Liver (tissue), 9 donors: Measurements from ENCODE around the gene NSMCE4A. TPM values are rescaled to one million over a fixed set of nuclear protein-coding genes. Genes with fewer than 3 reads are reported as not detected.

ENCODE experiments used
- DNase-seq: peaks from one replicate; pipeline ENCODE4 v3.0.0-alpha.2; 2017; ENCODE audit warnings: low spot score
- H3K27ac ChIP-seq, 2 donors: one replicate each; pipeline ENCODE4 v1.7.0; 2013; ENCODE audit warnings: inconsistent platforms in 2 of 2, low read length in 2 of 2, control low read depth in 1 of 2, low read depth in 1 of 2, mild to moderate bottlenecking in 1 of 2
- H3K27me3 ChIP-seq, 4 donors: one replicate each; pipeline versions ENCODE4 v1.6.1 to v1.7.0; 2013; ENCODE audit warnings: low read length in 3 of 4, inconsistent platforms in 1 of 4, mild to moderate bottlenecking in 1 of 4, moderate library complexity in 1 of 4; ENCODE audit not compliant: control insufficient read depth in 4 of 4, insufficient read depth in 4 of 4
- H3K36me3 ChIP-seq, 4 donors: one replicate each; pipeline versions ENCODE4 v1.6.1 to v1.7.0; 2013; ENCODE audit warnings: low read length in 3 of 4, mild to moderate bottlenecking in 3 of 4, low read depth in 1 of 4, moderate library complexity in 1 of 4; ENCODE audit not compliant: control insufficient read depth in 4 of 4, insufficient read depth in 3 of 4
- H3K4me1 ChIP-seq, 4 donors: one replicate each; pipeline versions ENCODE4 v1.6.1 to v1.7.0; 2013; ENCODE audit warnings: low read length in 3 of 4, mild to moderate bottlenecking in 3 of 4, moderate library complexity in 1 of 4; ENCODE audit not compliant: control insufficient read depth in 4 of 4, insufficient read depth in 4 of 4
- H3K4me3 ChIP-seq, 3 donors: one replicate each; pipeline versions ENCODE4 v1.6.1 to v1.7.0; 2013; ENCODE audit warnings: low read length in 3 of 3, control low read depth in 1 of 3, low read depth in 1 of 3, mild to moderate bottlenecking in 1 of 3
- H3K9ac ChIP-seq, 2 donors: one replicate each; pipeline ENCODE4 v1.7.0; 2013; ENCODE audit warnings: low read length in 2 of 2, mild to moderate bottlenecking in 2 of 2, moderate library complexity in 2 of 2, control low read depth in 1 of 2, low read depth in 1 of 2
- H3K9me3 ChIP-seq, 4 donors: one replicate each; pipeline versions ENCODE4 v1.6.1 to v1.7.0; 2013; ENCODE audit warnings: low read length in 3 of 4; ENCODE audit not compliant: control insufficient read depth in 4 of 4
- EGR1 ChIP-seq, 2 donors: IDR thresholded peaks; 2 replicates each; pipeline ENCODE4 v1.6.1; 2016 to 2018; ENCODE audit warnings: antibody characterized with exemption in 2 of 2, low read depth in 2 of 2
- FOXA1 ChIP-seq: IDR thresholded peaks from 2 replicates; pipeline ENCODE4 v1.6.1; 2016; ENCODE audit warnings: antibody characterized with exemption
- FOXA2 ChIP-seq: IDR thresholded peaks from 2 replicates; pipeline ENCODE4 v1.6.1; 2016; ENCODE audit warnings: antibody characterized with exemption
- GABPA ChIP-seq, 2 donors: IDR thresholded peaks in 1 of 2; conservative IDR thresholded peaks in 1 of 2; 2 replicates each; pipeline ENCODE4 v1.6.1; 2016; ENCODE audit warnings: antibody characterized with exemption in 2 of 2, mild to moderate bottlenecking in 1 of 2, moderate library complexity in 1 of 2
- HNF4A ChIP-seq, 2 donors: conservative IDR thresholded peaks; 2 replicates each; pipeline ENCODE4 v1.6.1; 2016; ENCODE audit warnings: antibody characterized with exemption in 2 of 2, mild to moderate bottlenecking in 2 of 2
- HNF4G ChIP-seq: IDR thresholded peaks from 2 replicates; pipeline ENCODE4 v1.6.1; 2016; ENCODE audit warnings: antibody characterized with exemption
- JUND ChIP-seq, 2 donors: IDR thresholded peaks; 2 replicates each; pipeline ENCODE4 v1.6.1; 2016; ENCODE audit warnings: antibody characterized with exemption in 2 of 2
- MAX ChIP-seq: IDR thresholded peaks from 2 replicates; pipeline ENCODE4 v1.6.1; 2016; ENCODE audit warnings: antibody characterized with exemption
- NR2F2 ChIP-seq: IDR thresholded peaks from 2 replicates; pipeline ENCODE4 v1.6.1; 2016; ENCODE audit warnings: antibody characterized with exemption
- RAD21 ChIP-seq, 2 donors: IDR thresholded peaks; 2 replicates each; pipeline ENCODE4 v1.6.1; 2016; ENCODE audit warnings: antibody characterized with exemption in 2 of 2, mild to moderate bottlenecking in 2 of 2
- REST ChIP-seq: IDR thresholded peaks from 2 replicates; pipeline ENCODE4 v1.6.1; 2016; ENCODE audit warnings: antibody characterized with exemption, mild to moderate bottlenecking
- RXRA ChIP-seq, 2 donors: IDR thresholded peaks; 2 replicates each; pipeline ENCODE4 v1.6.1; 2017 to 2018; ENCODE audit warnings: antibody characterized with exemption in 2 of 2, mild to moderate bottlenecking in 1 of 2
- SP1 ChIP-seq: IDR thresholded peaks from 2 replicates; pipeline ENCODE4 v1.6.1; 2018; ENCODE audit warnings: antibody characterized with exemption, mild to moderate bottlenecking
- TAF1 ChIP-seq: conservative IDR thresholded peaks from 2 replicates; pipeline ENCODE4 v1.6.1; 2016; ENCODE audit warnings: antibody characterized with exemption, mild to moderate bottlenecking
- YY1 ChIP-seq: IDR thresholded peaks from 2 replicates; pipeline ENCODE4 v1.6.1; 2016; ENCODE audit warnings: antibody characterized with exemption, mild to moderate bottlenecking
- ZBTB33 ChIP-seq: IDR thresholded peaks from 2 replicates; pipeline ENCODE4 v1.6.1; 2016; ENCODE audit warnings: antibody characterized with exemption
- WGBS: extraction: QIAGEN DNeasy Blood & Tissue Kit; methylation state at CpG from one replicate; pipeline ENCODE4 v1.1.7; 2013; 5-methylcytosine and 5-hydroxymethylcytosine counted together
- polyA plus RNA-seq, 2 donors: library from polyadenylated mRNA; stranded (reverse) in 1 of 2; unstranded in 1 of 2; fragments of 200-250 nt in 1 of 2; fragments of >200 nt in 1 of 2; fragmentation: Nextera tagmentation in 1 of 2; extraction: Ambion mirVana in 1 of 2; gene quantifications; one replicate each; pipeline versions ENCODE4 v1.2.1 to v1.2.3, GENCODE V29; 2013 to 2015
- total RNA-seq, 2 donors: library from RNA; depleted of rRNA; stranded (reverse); fragments of >200 nt; gene quantifications; one replicate each; pipeline ENCODE4 v1.2.3, GENCODE V29; 2014
- TF ChIP-seq, protein P1 (sequence below): fragments of 150-350 bp; IDR thresholded peaks from 2 replicates; pipeline ENCODE4 v1.5.1; 2017; ENCODE audit warnings: improper control_type of control experiment, low read depth, low read length; ENCODE audit not compliant: missing input control
- TF ChIP-seq, protein P2 (sequence below): IDR thresholded peaks from 2 replicates; pipeline ENCODE4 v1.6.1; 2016; ENCODE audit warnings: antibody characterized with exemption
- donor health status: healthy.
- donor health status: healthy.
- donor health status: healthy.
- donor health status: healthy.
- donor health status: healthy.

The NSMCE4A gene
- total and polyA plus RNA-seq, 4 donors = 16.8 to 46.5 (median 30.8) TPM

DNA sequence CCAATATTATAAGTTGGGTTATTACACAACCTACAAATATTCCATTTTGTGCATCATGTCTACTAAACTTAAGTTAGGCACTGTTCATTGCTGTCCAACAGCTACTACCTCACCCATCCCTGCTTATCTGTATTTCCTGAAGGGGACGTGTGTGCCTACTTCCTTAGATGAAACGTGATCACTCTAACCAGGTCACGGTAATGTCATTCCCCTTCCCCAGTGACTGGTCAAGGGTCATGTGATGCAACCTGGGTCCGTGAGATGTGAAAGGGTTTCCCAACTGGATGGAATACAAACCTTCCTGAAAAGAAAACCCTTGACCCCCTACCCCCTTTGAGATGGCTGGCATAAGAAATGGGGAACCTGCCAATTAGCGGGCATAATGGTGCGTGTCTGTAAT, 1.6 kb upstream of the NSMCE4A start:
- no peaks in the 10 kb centered on the region for H3K27me3 ChIP-seq
- DNase-seq = peak; percentile 57
- no peaks in the 10 kb centered on the region for H3K9me3 ChIP-seq
- no peak overlapping the region for H3K9ac ChIP-seq
- H3K36me3 ChIP-seq = peaks cover 0 to 2% (median 0%) of the 10 kb centered on the region in 4 donors
- no peak overlapping the region for H3K4me3 ChIP-seq
- peak overlapping the region; percentile 54 to 70 for H3K27ac ChIP-seq
- TF ChIP-seq MAX = peak; percentile 87
- no peak for TF ChIP-seq TAF1
- peak; percentile 31 to 34 for TF ChIP-seq EGR1 (IDR thresholded peaks at IDR 0.05; ENCODE audit: low read depth in 2 of 2)
- TF ChIP-seq SP1 = peak; percentile 84
- TF ChIP-seq RXRA (IDR thresholded peaks at IDR 0.05) = peak; percentile 94 to 96
- TF ChIP-seq, protein P1, sequence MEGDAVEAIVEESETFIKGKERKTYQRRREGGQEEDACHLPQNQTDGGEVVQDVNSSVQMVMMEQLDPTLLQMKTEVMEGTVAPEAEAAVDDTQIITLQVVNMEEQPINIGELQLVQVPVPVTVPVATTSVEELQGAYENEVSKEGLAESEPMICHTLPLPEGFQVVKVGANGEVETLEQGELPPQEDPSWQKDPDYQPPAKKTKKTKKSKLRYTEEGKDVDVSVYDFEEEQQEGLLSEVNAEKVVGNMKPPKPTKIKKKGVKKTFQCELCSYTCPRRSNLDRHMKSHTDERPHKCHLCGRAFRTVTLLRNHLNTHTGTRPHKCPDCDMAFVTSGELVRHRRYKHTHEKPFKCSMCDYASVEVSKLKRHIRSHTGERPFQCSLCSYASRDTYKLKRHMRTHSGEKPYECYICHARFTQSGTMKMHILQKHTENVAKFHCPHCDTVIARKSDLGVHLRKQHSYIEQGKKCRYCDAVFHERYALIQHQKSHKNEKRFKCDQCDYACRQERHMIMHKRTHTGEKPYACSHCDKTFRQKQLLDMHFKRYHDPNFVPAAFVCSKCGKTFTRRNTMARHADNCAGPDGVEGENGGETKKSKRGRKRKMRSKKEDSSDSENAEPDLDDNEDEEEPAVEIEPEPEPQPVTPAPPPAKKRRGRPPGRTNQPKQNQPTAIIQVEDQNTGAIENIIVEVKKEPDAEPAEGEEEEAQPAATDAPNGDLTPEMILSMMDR = no peak
- TF ChIP-seq FOXA1 = no peak
- TF ChIP-seq, protein P2, sequence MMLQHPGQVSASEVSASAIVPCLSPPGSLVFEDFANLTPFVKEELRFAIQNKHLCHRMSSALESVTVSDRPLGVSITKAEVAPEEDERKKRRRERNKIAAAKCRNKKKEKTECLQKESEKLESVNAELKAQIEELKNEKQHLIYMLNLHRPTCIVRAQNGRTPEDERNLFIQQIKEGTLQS = peak; percentile 82
- TF ChIP-seq HNF4A (conservative IDR thresholded peaks at IDR 0.05) = peak; percentile 95 to 96
- TF ChIP-seq ZBTB33 = peak; percentile 73
- TF ChIP-seq RAD21 (IDR thresholded peaks at IDR 0.05) = peak; percentile 57 to 60
- peak; percentile 88 for TF ChIP-seq HNF4G
- TF ChIP-seq YY1 = peak; percentile 82
- peak; percentile 41 for TF ChIP-seq FOXA2
- peak; percentile 71 for TF ChIP-seq REST
- peak; percentile 62 to 76 for TF ChIP-seq JUND (IDR thresholded peaks at IDR 0.05)
- peak; percentile 43 for TF ChIP-seq NR2F2
- TF ChIP-seq GABPA (IDR thresholded peaks at IDR 0.05 in 1 of 2, conservative IDR thresholded peaks at IDR 0.05 in 1 of 2) = peak in 1 of 2 donors; percentile 48
- WGBS = 35% methylated on average over 6 of the region's 6 CpGs
- peaks cover 4 to 28% (median 20%) of the 10 kb centered on the region in 4 donors for H3K4me1 ChIP-seq
